RWPE2 (cell line): Measurements from ENCODE around the gene CAPN10.

Experiments
- ATAC-seq: fragments of 200-7000 bp; cut with Tn5 transposase; 3 replicates; pipeline ENCODE4 v1.9.1; 2021; ENCODE audit warnings: low read depth
- DNase-seq: peaks from one replicate; pipeline ENCODE4 v3.0.0-alpha.2; 2020; ENCODE audit warnings: low spot score
- H3K27ac ChIP-seq: fragments of 450-650 bp; 2 replicates; pipeline ENCODE4 v1.5.1; 2017; ENCODE audit warnings: mild to moderate bottlenecking; ENCODE audit not compliant: poor library complexity, severe bottlenecking
- H3K27me3 ChIP-seq: fragments of 250-450 bp; sonication (Bioruptor Pico); 2 replicates; pipeline ENCODE4 v1.5.1; 2021; ENCODE audit warnings: mild to moderate bottlenecking, moderate library complexity; ENCODE audit not compliant: insufficient read depth, poor library complexity, severe bottlenecking
- H3K36me3 ChIP-seq: fragments of 250-450 bp; sonication (Bioruptor Pico); 2 replicates; pipeline ENCODE4 v1.5.1; 2020; ENCODE audit warnings: low read depth, mild to moderate bottlenecking, moderate library complexity
- H3K4me1 ChIP-seq: fragments of 250-450 bp; sonication (Bioruptor Pico); 2 replicates; pipeline ENCODE4 v1.5.1; 2021; ENCODE audit warnings: mild to moderate bottlenecking, moderate library complexity; ENCODE audit not compliant: insufficient read depth, poor library complexity, severe bottlenecking
- H3K4me3 ChIP-seq: fragments of 250-450 bp; sonication (Bioruptor Pico); 2 replicates; pipeline ENCODE4 v1.5.1; 2021; ENCODE audit warnings: mild to moderate bottlenecking, moderate library complexity; ENCODE audit not compliant: severe bottlenecking
- H3K9me3 ChIP-seq: fragments of 250-450 bp; sonication (Bioruptor Pico); 2 replicates; pipeline ENCODE4 v1.5.1; 2021; ENCODE audit warnings: mild to moderate bottlenecking, moderate library complexity; ENCODE audit not compliant: severe bottlenecking
- TF ChIP-seq, protein P1 (sequence below): fragments of 450-650 bp; IDR thresholded peaks from one replicate; pipeline ENCODE4 v1.5.1; 2017; ENCODE audit warnings: mild to moderate bottlenecking, moderate library complexity; ENCODE audit not compliant: poor library complexity, severe bottlenecking

CAPN10 gene

DNA sequence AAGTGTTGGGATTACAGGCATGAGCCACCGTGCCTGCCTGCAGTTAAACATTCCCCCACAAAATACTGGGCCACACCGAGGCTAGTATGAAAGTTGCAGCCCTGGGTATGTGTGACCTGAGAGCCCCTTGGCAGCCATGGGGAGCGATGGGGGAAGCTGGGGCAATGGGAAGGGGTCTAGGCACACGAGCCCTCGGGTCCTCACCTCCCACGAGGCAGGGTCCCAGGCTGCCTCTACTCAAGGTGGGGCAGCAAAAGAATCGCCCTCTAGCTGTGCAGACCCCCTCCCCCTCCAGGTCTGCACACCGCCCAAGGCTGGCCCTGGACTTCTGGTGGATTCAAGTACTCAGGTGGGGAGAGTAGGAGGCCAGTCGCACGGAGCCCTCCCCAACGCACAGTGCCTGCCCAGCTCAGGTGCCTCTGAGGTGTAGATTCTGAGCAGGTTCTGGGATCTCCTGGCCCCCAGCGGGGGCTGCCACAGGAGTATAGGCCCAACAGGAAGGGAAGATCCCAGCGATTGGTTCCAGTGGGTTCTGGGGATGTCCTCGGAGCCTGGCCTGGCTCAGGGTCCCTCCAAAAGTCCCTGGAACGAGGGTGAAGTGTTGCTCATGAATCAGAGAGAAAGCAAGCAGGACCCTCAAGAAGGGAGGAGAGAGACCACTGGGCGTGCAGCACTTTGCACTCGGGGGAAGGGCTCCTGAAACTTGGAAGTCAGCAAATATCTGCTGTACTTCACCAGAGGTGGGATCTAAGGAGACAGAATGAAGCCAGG is 41.4 kb downstream of the CAPN10 start:
- no peaks in the 10 kb centered on the region for H3K4me1 ChIP-seq
- ATAC-seq, result no peak; the same call in 2 of the 3 replicates
- no peak overlapping the region for H3K27ac ChIP-seq
- peak; percentile 30 for DNase-seq
- H3K27me3 ChIP-seq, result no peaks in the 10 kb centered on the region
- H3K9me3 ChIP-seq, result no peaks in the 10 kb centered on the region
- TF ChIP-seq, protein P1, sequence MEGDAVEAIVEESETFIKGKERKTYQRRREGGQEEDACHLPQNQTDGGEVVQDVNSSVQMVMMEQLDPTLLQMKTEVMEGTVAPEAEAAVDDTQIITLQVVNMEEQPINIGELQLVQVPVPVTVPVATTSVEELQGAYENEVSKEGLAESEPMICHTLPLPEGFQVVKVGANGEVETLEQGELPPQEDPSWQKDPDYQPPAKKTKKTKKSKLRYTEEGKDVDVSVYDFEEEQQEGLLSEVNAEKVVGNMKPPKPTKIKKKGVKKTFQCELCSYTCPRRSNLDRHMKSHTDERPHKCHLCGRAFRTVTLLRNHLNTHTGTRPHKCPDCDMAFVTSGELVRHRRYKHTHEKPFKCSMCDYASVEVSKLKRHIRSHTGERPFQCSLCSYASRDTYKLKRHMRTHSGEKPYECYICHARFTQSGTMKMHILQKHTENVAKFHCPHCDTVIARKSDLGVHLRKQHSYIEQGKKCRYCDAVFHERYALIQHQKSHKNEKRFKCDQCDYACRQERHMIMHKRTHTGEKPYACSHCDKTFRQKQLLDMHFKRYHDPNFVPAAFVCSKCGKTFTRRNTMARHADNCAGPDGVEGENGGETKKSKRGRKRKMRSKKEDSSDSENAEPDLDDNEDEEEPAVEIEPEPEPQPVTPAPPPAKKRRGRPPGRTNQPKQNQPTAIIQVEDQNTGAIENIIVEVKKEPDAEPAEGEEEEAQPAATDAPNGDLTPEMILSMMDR, result no peak
- no peaks in the 10 kb centered on the region for H3K36me3 ChIP-seq
- H3K4me3 ChIP-seq, result no peak overlapping the region

DNA sequence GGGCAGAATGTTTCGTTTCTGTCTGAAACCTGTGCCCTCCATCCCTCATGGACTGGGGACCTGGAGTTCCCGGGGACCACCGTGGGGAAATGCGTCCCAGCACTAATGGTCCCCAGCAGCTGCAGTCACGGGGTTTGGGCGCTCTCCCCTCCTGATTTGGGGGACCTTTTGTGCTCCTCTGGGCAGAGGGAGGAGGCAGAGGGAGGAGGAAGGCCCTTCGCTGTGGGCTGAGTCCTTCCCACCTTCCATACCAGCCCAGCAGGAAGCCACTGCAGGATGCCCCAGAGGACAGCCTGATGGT is 41.9 kb downstream of the CAPN10 start:
- Histone ChIP-seq H3K36me3 (no peaks in the 10 kb centered on the region), H3K27ac (no peak overlapping the region), H3K4me3 (no peak overlapping the region), H3K27me3 (no peaks in the 10 kb centered on the region), H3K9me3 (peaks cover 2% of the 10 kb centered on the region), H3K4me1 (no peaks in the 10 kb centered on the region)
- ATAC-seq (no peak), DNase-seq (no peak)
- TF ChIP-seq, protein P1, result no peak

DNA sequence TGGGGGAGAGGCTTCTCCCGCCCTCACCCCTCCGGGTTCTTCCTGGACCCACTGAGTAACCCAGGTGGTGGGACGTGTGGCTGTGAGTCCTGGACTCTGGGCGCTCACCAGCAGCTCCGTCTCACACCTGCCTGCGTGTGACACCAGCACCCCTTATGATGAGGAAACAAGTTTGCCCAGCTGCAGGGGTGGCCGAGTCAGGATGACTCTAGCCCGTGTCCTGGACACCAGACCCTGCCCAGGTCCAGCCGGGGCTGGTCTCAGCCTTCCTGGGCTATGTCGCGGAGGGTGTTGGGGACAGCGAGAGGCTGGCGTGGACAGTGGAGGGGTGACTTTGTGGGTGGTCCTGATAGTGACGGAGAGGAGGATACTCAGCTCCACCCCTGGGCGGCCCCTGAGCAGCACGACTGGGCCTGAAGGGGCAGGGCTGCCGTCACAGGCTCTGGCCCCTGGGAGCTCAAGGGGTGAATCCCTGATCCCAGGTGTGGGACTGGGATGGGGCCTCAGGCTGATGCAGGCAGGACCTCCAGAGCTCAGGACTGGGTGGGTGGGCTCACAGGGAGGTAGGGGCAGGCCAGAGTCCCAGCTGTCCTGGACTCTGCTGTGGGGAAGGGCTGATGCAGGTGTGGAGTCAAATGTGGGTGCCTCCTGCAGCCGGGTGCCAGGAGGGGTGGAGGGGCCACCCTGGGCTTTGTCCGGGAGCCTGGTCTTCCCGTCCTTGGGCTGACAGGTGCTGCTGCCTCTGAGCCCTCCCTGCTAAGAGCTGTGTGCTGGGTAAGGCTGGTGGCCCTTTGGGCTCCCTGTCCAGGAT is 42.5 kb downstream of the CAPN10 start:
- Histone ChIP-seq H3K4me1 (no peaks in the 10 kb centered on the region), H3K27ac (no peak overlapping the region), H3K36me3 (no peaks in the 10 kb centered on the region), H3K9me3 (peaks cover 7% of the 10 kb centered on the region), H3K4me3 (no peak overlapping the region), H3K27me3 (no peaks in the 10 kb centered on the region)
- DNase-seq (no peak), ATAC-seq (no peak; the same call in 2 of the 3 replicates)
- TF ChIP-seq, protein P1, result no peak

DNA sequence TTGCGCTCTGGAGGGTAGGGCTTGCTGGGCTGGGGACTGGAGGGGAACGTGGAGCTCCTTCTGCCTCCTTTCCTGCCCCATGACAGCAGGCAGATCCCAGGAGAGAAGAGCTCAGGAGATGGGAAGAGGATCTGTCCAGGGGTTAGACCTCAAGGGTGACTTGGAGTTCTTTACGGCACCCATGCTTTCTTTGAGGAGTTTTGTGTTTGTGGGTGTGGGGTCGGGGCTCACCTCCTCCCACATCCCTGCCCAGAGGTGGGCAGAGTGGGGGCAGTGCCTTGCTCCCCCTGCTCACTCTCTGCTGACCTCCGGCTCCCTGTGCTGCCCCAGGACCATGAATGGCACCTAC is 43.1 kb downstream of the CAPN10 start:
- TF ChIP-seq, protein P1, result no peak
- Histone ChIP-seq H3K36me3 (no peaks in the 10 kb centered on the region), H3K4me1 (no peaks in the 10 kb centered on the region), H3K27ac (no peak overlapping the region), H3K4me3 (no peak overlapping the region), H3K9me3 (peaks cover 8% of the 10 kb centered on the region), H3K27me3 (no peaks in the 10 kb centered on the region)
- ATAC-seq, result no peak
- DNase-seq, result no peak
